Activated CD4-positive, alpha-beta memory T cell treated with anti-CD3 and anti-CD28 coated beads for 36 hours (primary cell): ENCODE measurements around the gene CIBAR2. TPM values are rescaled to one million over a fixed set of nuclear protein-coding genes. Genes with fewer than 3 reads are reported as not detected.

Source experiments
- CTCF ChIA-PET: fragments of 350-600 bp; sonication (Branson Sonifier 250); formaldehyde crosslinking; loops from one replicate; lab custom pipeline; 2021; ENCODE audit warnings: antibody characterized with exemption, inconsistent platforms; lab: Charles Lee
- POLR2A ChIA-PET: fragments of 350-600 bp; sonication (Branson Sonifier 250); formaldehyde crosslinking; loops from one replicate; lab custom pipeline; 2021; ENCODE audit warnings: antibody characterized with exemption; lab: Charles Lee
- DNase-seq: peaks from one replicate; pipeline ENCODE4 v3.0.0-alpha.2; 2020
- H3K27ac Mint-ChIP-seq: one replicate; pipeline ENCODE4 v1.8.0; 2021; ENCODE audit warnings: mixed read lengths
- H3K27me3 Mint-ChIP-seq: one replicate; pipeline ENCODE4 v1.8.0; 2021; ENCODE audit warnings: mixed read lengths
- H3K36me3 Mint-ChIP-seq: one replicate; pipeline ENCODE4 v1.8.0; 2021; ENCODE audit warnings: mixed read lengths
- H3K4me1 Mint-ChIP-seq: one replicate; pipeline ENCODE4 v1.8.0; 2021; ENCODE audit warnings: low read depth, mixed read lengths
- H3K4me3 Mint-ChIP-seq: one replicate; pipeline ENCODE4 v1.8.0; 2021; ENCODE audit warnings: mild to moderate bottlenecking, mixed read lengths
- H3K9me3 Mint-ChIP-seq: one replicate; pipeline ENCODE4 v1.8.0; 2021; ENCODE audit warnings: mixed read lengths
- intact Hi-C: fragments of 100-400 bp; cut with micrococcal nuclease; formaldehyde crosslinking; loops from one replicate; pipeline ENCODE4 v1.15.1; 2023
- total RNA-seq, 2 experiments: library from RNA; stranded (reverse); gene quantifications; one replicate each; pipeline ENCODE4 v1.2.3, GENCODE V29; 2021

CIBAR2 gene
- total RNA-seq, 2 experiments from 2014 or later = not detected

GRCh38 chr16:85049706-85050305 is 62.5 kb downstream of the CIBAR2 start:
- CTCF ChIA-PET = no interaction called here
- peaks cover 12% of the 10 kb centered on the region for H3K4me1 Mint-ChIP-seq
- no peak for DNase-seq
- H3K9me3 Mint-ChIP-seq = no peaks in the 10 kb centered on the region
- POLR2A ChIA-PET = no interaction called here
- no peak overlapping the region for H3K27ac Mint-ChIP-seq
- H3K4me3 Mint-ChIP-seq = no peak overlapping the region
- H3K36me3 Mint-ChIP-seq = peaks cover 3% of the 10 kb centered on the region
- intact Hi-C loops = no loop called here
- no peaks in the 10 kb centered on the region for H3K27me3 Mint-ChIP-seq

DNA sequence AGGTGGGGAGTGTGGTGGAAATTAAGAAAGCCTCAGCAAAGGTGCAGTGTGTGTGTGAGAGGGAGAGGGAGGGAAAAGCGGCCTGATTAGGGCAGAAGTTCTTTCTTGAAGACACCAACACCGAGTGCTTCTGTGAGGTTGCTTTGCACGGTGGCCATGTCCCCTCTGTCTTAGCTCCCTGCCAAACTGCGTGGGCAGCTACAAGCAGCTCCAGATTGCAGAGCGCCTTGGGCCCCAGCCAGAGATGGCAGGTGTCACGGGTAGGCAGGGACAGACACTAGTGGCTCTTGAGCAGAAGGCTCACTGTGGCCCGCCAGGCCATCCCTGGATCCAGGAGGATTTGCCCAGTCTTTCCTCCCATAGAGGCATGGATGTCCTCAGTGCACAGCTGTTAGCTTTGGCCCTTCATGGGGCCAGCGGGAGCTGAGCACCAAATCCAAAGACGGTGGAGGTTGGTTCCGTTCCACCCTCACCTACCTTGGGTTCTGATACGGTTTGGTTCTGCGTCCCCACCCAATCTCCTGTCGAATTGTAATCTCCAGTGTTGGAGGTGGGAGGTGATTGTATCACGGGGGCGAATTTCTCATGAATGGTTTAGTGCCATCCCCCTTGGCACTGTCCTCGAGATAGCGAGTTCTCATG is 63.2 kb downstream of the CIBAR2 start:
- Mint-ChIP-seq H3K36me3 (peaks cover 3% of the 10 kb centered on the region), H3K9me3 (no peaks in the 10 kb centered on the region), H3K27me3 (no peaks in the 10 kb centered on the region), H3K4me1 (peaks cover 8% of the 10 kb centered on the region), H3K4me3 (no peak overlapping the region), H3K27ac (no peak overlapping the region)
- DNase-seq = no peak
- intact Hi-C loops = no loop called here
- ChIA-PET POLR2A (no interaction called here), CTCF (no interaction called here)

Other genes with a start within 250 kb of the CIBAR2 start
- 10 to 100 TPM; 23.5 to 25.1 TPM for gene ZDHHC7, start 100.9 kb downstream of the CIBAR2 start, total RNA-seq
- 10 to 100 TPM; 15.7 to 15.9 TPM for gene KIAA0513, start 84.7 kb downstream of the CIBAR2 start, total RNA-seq